ENCODE results near the gene RFPL2.

The RFPL2 gene
- 0.24 to 3.7 (median 1.3) reads per million in 4 donors for total RNA-seq

DNA sequence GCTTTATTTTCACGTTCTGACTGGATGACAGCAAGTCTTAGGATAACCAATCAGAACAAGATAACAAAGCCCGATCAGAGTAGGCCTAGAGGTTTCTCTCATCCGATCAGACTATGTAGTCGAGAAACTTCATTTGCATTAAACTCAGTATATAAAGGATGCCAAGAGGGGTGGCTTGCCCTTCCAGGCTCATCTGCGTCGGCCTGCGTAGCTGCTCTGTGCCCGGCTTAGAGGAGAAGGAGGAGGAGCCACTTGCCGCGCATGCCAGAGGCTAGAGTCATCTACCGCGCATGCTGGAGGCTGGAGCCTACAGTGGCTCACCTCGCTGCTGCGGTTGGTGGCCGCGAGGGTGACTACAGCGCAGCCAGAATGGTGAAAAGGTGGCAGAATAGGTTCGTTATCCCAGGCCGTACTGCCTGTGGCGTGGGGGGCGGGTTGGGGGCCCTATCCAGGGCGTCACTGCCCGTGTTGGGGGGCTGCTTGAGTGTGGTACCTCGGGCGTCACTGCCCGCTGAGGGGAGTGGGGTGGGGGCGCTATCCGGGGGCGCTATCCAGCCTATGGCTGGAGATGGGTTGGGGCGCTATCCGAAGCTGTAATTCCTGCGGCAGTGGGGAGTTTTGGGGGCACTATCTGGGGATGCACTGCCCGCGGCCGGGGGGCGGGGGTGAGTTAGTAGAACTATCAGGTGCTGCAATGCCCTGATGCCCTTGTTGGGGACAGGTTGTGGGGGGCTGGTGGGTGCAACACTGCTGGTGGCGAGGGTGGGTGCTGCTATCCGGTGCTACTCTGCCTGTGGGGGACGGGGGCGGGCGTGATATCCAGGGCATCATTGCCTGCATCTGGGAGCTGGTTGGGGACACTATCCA, at the start of gene RFPL2:
Gene RFPL2, minus strand, starts transcription at position 218 of the 867 bp plus-strand sequence. CDS start 2,622 bp downstream, outside the sequence.
- peak in 2 of 5 donors; percentile 25 to 31 for DNase-seq

GRCh38 chr22:32249231-32249630, 44.4 kb upstream of the RFPL2 start:
- no peak for DNase-seq

GRCh38 chr22:32248276-32248675, 43.4 kb upstream of the RFPL2 start:
- no peak for DNase-seq

DNA sequence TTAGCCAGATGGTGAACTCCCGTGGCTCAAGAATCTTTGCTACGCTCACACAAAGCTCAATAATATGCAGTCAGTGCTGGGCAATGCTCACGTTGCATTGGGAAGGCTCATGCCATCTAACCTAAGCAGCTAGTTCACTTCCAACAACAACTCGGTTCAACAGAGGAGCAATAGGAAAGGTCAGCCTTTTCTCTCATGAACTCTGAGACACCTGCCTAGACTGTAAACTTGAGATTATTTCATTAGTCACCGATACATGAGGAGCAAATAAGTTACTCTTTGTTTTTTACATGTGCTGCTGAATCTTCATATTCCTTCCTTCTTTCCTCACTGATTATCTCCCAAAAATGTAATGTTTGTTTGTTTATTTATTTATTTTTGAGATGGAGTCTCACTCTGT, 41.3 kb upstream of the RFPL2 start:
- no peak for DNase-seq

GRCh38 chr22:32245042-32245441, 40.2 kb upstream of the RFPL2 start:
- no peak for DNase-seq

GRCh38 chr22:32244547-32244946, 39.7 kb upstream of the RFPL2 start:
- DNase-seq, result no peak

- DNase-seq, result no peak
Observed at GRCh38 chr22:32240461-32240860, 35.6 kb upstream of the RFPL2 start.

DNA sequence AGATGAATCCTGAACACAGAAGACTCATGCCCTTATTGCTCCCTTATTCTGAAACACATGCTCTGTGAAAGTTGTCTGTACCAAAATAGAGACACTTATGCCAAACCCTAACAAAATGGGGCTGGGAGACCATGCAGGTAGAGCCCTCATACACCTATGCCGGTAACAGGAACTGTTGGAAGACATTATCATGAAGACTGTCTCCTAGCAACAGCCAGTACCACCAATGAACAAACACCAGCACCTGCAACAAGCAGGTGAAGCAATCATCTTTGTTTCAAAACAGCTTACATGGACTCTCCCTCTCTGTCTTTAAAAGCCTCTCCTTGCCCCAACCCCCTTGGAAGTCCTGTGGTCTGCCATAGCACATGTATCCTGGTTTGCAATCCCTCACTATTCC, 33.0 kb upstream of the RFPL2 start:
- DNase-seq, result no peak

DNA sequence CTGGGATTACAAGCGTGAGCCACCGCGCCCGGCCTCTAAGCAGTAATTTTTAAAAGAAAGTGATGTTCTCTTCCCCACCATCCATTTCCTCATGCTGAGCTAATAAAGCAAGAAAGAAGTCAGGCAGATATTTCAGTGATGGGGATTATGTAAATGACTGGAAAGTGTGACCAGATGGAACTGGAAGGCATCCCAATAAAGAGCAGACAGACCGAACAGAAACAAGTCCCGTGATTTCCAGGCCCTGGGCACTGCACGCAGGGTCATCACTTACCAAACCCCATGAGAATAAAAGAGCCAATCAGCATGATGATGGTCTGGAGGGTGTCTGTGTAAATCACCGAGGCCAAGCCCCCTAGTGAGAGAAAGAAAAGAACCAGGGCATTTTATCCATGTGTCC, 32.1 kb upstream of the RFPL2 start:
- no peak for DNase-seq

DNA sequence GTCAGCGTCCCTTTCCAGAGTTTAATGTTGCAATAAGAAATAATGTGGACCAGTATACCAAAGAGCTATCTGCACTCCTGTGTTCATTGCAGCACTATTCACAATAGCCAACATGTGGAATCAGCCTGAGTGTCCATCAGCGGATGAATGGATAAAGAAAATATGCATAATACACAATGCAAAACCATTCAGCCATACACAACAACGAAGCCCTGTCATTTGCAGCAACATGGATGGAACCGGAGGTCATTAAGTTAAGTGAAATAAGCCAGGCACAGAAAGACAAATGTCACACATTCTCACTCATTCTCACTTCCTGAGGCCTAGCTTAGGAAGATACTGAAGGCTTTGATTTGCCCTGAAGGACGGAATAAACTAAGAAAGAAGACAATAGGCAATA, 28.2 kb upstream of the RFPL2 start:
- no peak for DNase-seq

DNA sequence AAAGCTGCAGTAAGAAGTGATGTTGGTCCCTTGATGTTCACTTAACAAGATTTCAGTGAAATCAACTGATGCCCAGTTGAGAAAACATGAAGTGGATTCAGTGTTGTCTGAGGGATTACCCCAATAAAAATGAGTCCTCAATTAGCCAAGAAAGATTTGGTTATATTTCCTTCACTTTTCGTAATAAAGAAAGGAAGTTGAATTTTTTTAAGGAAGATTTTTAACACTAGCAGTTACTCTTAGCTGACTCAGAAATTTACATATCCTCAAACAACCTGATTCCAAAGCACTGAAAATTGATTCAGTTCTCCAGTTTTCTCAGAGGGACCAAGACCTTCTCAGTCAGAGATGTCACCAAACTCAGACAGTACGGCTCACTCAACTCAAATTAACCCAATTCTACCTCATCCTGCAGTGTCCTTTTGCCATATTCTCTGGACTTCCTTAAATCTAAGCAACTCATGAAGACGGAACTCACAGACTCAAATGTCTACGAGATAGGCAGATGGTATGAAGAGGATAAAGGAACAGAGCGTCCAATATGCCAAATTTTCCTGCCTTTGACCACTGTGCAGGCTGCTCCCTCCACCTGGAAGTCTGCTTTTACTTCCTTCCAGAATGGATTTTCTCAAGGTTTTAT, 27.4 kb upstream of the RFPL2 start:
- no peak for DNase-seq

DNA sequence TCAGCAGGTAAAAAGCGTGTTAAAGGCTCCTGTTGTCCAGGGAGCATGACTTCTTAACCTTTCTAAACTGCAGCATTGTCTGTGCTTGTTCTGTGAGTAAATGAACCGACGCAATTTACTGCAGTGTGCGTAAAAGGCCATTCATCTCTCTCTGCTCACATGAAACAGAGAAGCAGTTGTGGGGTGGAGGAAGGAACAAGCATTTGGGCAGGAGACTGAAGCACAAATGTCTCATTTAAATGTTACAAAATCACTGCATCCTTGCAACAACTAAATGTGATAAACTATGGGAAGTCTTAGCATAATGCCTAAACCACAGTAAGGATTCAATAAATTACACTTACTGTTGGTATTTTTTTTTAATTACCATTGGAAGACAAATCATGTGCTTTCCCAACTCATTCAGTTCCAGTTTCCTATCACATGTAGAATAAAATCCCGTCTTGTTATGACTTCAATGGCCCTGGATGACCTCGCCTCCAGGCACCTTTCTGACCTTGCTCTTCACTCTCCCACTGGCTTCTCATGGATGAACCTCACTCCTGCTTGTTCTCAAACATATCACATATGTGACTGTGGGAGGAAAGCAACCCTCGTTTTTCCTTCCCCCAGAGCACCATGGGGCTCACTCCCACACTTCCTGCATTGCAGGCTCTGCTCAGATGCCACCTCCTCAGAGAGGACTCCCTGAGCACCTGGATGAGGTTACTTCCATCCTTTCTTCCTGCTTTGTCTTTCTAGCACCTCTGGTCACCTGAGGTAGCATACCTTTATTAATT, 21.6 kb upstream of the RFPL2 start:
- DNase-seq, result no peak

GRCh38 chr22:32222991-32223390, 18.1 kb upstream of the RFPL2 start:
- DNase-seq, result no peak

DNA sequence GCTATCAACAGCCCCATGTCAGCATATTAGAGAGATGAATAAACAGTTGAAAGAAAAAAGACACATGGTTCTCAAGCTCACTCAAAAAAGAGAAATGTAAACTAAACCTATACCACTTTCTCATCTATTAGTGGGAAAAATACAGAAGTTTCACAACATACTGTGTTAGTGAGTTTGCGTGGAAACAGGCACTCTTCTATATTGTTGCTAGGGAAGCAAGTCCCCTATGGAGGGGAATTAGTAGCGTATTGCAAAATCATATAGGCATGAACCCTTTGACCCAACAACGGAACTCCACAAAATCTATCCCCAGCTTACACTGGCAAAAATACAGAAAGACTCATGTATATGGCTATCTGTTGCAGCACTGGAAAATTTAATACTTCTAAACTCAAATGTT, 14.2 kb upstream of the RFPL2 start:
- no peak for DNase-seq

GRCh38 chr22:32218470-32218869, 13.6 kb upstream of the RFPL2 start:
- DNase-seq, result no peak

- no peak for DNase-seq
Observed at GRCh38 chr22:32217465-32217864, 12.6 kb upstream of the RFPL2 start.

DNA sequence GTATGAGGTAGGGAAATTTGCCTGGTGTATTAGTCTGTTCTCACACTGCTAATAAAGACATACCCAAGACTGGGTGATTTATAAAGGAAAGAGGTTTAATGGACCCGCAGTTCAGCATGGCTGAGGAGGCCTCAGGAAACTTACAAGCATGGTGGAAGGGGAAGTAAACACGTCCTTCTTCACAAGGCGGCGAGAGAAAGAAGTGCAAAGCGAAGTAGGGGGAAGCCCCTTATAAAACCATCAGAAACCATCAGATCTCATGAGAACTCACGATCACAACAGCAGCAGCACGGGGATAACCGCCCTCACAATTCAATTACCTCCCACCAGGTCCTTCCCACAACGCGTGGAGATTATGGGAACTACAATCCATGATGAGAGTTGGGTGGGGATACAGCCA, 12.0 kb upstream of the RFPL2 start:
- no peak for DNase-seq

- no peak for DNase-seq
Observed at GRCh38 chr22:32211011-32211410, 6.1 kb upstream of the RFPL2 start.

GRCh38 chr22:32208681-32209080, 3.8 kb upstream of the RFPL2 start:
- DNase-seq, result no peak

- DNase-seq, result no peak
Observed at GRCh38 chr22:32207971-32208480, 3.2 kb upstream of the RFPL2 start.

- DNase-seq, result peak in 2 of 5 donors; percentile 30 to 53
Observed at GRCh38 chr22:32206774-32207758, 2.2 kb upstream of the RFPL2 start.
